Choroid plexus epithelial cell (primary cell): ENCODE results near the gene CCDC142.

Experiments used
- DNase-seq: peaks from one replicate; pipeline ENCODE4 v3.0.0-alpha.2; 2010; ENCODE audit warnings: low read depth
- H3K4me3 ChIP-seq: 2 replicates; pipeline ENCODE4 v1.5.1; 2011; ENCODE audit warnings: low read depth, mild to moderate bottlenecking, control low read depth, low read length, moderate library complexity
- TF ChIP-seq, protein P1 (sequence below): conservative IDR thresholded peaks from 2 replicates; pipeline ENCODE4 v1.5.1; 2011; ENCODE audit warnings: low read depth, mild to moderate bottlenecking, control low read depth, inconsistent platforms, low read length, moderate library complexity

The CCDC142 gene

DNA sequence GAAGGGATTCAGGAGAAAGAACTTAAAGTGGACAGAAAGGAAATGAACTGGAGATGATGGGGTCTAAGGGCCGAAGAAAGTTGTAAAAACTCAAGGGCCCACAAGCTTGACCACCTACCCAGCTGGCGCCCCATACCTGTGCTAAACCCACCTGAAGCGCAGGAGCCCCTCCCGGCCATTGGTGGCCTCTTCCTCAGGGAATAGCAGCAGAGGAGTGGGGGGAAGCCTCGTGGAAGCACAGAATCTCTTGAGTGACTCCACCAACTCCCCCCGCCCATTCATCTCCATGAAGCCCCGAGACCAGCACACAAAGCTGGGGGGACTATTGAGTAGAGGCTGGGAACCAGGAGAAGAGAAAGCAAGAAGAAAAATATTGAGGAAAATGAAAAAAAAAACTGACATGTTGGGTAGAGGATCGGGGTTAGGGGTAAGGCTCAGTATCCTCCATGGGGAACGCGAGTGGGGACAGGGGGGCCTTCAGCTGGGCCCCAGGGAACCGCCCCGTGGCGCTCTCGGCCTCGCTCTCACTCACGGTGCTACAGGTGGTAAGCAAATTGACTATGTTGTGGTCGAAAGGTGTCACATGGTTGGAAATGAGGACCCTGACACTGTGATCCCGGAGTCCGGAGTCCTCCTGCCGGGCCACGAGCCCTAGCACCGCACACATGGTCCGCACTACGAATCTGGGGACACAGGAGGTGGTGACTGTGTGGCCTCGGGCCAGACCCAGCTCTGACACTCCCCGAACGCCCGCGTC is 46.0 kb upstream of the CCDC142 start:
- H3K4me3 ChIP-seq, result peak overlapping the region; percentile 97
- DNase-seq, result no peak
- TF ChIP-seq, protein P1, sequence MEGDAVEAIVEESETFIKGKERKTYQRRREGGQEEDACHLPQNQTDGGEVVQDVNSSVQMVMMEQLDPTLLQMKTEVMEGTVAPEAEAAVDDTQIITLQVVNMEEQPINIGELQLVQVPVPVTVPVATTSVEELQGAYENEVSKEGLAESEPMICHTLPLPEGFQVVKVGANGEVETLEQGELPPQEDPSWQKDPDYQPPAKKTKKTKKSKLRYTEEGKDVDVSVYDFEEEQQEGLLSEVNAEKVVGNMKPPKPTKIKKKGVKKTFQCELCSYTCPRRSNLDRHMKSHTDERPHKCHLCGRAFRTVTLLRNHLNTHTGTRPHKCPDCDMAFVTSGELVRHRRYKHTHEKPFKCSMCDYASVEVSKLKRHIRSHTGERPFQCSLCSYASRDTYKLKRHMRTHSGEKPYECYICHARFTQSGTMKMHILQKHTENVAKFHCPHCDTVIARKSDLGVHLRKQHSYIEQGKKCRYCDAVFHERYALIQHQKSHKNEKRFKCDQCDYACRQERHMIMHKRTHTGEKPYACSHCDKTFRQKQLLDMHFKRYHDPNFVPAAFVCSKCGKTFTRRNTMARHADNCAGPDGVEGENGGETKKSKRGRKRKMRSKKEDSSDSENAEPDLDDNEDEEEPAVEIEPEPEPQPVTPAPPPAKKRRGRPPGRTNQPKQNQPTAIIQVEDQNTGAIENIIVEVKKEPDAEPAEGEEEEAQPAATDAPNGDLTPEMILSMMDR, result no peak

DNA sequence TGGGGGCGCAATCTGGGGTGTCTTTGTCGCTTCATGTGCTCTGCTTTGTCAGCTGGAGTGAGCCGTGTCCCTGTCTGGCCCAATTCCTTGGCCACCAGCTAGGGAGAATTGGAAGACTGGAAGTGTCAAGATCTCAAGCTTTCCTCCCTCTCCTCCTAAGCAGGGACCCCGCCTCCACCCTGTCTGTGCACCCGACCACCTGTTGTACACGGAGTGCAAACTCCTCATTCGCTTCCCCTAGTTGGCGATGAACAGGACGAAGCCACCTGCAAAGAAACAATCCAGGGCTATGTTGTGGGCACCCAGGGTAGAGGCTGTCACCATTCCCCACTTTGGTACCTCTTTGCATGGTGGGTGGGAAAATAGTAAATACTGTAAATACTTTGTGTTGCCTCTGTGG is 44.9 kb upstream of the CCDC142 start:
- TF ChIP-seq, protein P1, result no peak
- no peak overlapping the region for H3K4me3 ChIP-seq
- no peak for DNase-seq

DNA sequence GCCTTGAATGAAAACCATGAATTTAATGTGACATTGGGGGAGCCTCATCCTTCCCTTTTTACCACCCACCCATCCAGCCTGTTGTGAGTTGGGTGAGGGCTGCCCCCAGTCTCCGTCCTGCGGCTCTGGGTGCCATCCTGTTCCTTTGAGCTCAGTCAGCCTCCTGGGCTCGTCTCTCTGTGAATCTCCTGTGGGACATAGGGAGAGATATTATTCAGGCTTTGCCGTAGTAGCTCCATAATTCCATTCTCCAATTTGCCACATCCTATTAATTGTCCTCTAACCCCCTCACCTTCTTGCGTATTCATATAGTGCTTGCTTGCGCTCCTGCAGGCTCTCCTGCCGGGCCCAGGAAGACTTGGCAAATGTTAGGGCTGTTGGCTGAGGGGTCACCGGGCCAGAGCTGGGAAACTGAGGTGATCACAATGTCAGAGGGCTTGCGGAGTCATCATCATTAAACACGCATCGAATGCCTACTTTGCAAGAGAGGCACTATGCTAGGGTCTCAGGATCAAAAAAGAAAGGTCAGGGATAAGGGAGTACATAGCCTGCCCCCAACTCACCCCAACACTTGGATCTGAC is 43.9 kb upstream of the CCDC142 start:
- TF ChIP-seq, protein P1, result no peak
- DNase-seq, result no peak
- H3K4me3 ChIP-seq, result no peak overlapping the region

DNA sequence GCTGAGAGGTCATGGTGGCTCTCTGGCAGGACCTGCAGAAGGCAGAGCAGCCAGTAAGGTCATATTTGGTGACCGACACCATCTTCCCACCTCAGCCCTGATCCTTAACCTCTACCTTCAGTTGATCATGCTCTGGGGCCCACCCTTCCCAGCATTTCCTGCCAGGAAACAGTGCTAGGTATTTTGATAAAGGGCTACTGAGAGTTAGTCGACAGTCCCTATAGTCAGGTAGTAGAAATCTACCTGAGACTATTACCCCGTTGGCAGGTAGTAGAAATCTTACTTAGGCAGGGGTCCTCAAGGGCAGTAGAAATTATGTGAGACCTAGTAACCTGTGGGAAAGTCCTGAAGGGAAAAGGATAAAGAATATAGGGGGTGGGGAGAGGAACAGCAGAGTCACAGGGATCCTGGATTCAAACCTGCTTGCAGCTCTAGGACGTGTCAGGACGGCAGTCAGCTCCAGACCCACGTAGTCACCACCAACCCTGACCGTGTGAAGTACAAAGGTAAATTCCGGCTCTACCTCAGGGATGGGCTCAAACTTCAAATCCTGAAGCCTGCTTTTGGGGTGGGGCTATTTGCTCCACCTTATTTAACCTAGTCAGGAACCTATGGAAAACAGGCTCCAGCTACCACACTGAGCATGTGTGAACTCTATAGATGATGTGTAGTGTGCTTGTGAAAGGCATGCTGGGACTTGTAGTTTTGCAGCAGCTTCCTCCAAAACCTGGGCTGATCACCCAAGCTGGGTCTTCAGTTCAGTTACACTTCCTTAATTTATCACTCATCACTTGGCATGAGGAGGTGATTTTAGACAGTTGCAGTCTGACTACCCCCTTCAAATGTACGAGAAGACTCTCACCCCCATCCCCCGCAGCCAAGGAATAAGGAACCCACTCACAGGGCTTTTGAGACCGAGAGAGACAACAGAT is 43.2 kb upstream of the CCDC142 start, which contains the start of gene DQX1:
Gene DQX1, minus strand, starts transcription at position 515 of the 932 bp plus-strand sequence. Its CDS starts 502 bp downstream, at position 13.
- TF ChIP-seq, protein P1, result no peak
- peak; percentile 46 for DNase-seq
- no peak within 1 kb of the TSS for H3K4me3 ChIP-seq

DNA sequence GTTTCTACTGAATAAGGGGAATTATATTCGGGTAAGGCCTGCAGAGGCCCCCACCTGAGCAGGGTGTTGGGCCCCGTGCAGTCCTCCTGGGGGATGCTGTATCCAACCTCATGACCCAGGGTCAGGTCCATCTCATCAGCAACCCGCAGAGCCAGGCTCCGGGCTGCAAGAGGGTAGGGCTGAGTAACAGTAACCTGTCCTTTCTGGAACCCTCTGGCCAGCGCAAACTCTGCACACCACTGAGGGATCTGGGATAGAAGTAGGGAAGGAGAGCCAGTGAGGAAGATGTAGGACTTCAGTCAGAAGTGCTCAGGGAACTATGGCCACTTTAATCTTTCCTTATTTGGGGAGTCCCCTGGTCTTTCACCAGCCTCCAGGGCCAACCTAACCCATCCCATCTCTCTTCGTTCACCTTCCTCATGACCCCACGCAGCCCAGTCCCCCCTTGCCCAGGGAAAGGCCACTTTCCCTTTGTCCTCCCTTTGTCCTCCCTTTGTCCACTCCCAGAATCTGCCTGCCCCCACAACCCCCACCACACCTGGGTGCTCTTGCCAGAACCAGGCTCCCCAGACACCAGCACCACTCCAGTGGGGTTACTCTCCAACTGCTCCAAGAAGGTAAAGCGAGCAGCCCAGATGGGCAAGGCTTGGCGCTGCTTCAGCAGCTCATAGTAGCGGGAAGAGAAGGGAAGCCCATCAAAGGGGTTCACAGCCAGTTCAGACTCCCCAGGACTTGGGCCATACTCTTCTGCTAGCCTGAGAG is 42.3 kb upstream of the CCDC142 start:
- H3K4me3 ChIP-seq, result no peak overlapping the region
- TF ChIP-seq, protein P1, result no peak
- DNase-seq, result no peak

DNA sequence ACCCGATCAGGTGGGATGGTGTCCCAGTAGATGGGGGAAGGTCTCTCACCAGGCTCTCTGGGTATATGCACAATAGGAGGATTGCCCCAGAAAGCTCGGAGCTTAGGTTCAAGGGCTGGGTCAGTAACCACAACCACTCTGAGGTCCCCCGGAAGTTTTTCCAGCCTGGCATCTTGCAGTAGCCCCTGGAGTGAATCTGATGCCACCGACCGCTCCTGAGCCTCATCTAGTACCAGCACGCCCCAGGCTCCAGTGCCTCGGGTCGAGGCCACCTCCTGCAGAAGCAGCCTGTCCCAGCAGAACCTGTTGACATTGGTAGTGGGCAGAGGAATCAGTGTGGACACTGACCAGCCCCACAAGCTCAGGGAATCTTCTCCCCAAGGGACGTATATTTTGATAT is 41.2 kb upstream of the CCDC142 start:
- TF ChIP-seq, protein P1, result no peak
- DNase-seq, result no peak
- H3K4me3 ChIP-seq, result no peak overlapping the region
